ENCODE data around the gene ZBTB16.

ZBTB16 gene

GRCh38 chr11:114098927-114099326 is 39.4 kb downstream of the ZBTB16 start:
- no peak for DNase-seq (ENCODE audit: low spot score)
- no peak for TF ChIP-seq CTCF (IDR thresholded peaks at IDR 0.05; ENCODE audit: extremely low read depth, missing control alignments)

DNA sequence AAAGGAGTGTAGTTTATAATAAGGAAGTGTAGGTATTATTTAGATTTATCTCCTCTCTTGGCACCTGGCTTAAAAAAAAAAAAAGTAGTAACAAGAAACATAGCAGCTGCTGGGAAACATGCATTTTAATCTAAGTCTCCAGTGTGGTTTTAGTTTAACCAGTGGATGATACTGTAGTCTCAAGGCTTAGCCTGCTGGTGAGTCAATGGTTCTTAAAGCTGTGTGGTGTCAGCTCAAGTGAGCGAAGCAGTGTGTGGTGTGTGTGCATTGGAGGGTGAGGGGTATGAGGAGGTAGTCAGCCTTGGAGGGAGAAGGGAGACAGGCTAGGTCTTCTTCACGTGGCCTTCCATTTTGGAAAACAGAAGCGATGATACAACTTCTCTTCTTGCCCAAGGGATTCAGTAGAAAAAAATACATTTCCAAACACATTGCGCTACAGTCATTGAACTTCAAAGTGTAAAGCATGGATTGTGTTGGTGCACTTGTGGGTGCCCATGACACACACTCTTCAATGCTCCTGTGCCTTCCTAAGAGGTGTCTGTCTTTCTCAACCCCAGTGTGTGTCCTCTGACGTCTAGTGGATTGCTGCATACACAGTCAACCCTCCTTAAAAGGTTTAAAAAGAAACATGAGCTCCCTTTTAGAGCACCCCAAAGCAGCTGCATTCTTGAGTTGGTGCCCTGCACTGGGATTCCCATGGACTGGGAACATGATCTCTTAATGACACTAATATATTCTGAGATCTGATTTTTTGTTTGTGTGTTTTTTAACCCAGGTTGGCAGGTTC is 40.1 kb downstream of the ZBTB16 start:
- DNase-seq (ENCODE audit: low spot score) = no peak
- no peak for TF ChIP-seq CTCF (IDR thresholded peaks at IDR 0.05; ENCODE audit: extremely low read depth, missing control alignments)

GRCh38 chr11:114102993-114103896 is 43.7 kb downstream of the ZBTB16 start:
- no peak for DNase-seq (ENCODE audit: low spot score)
- no peak for TF ChIP-seq CTCF (IDR thresholded peaks at IDR 0.05; ENCODE audit: extremely low read depth, missing control alignments)

- no peak for TF ChIP-seq CTCF (IDR thresholded peaks at IDR 0.05; ENCODE audit: extremely low read depth, missing control alignments)
- no peak for DNase-seq (ENCODE audit: low spot score)
Observed at GRCh38 chr11:114105611-114106010, 46.1 kb downstream of the ZBTB16 start.

- DNase-seq (ENCODE audit: low spot score) = no peak
- TF ChIP-seq CTCF (IDR thresholded peaks at IDR 0.05; ENCODE audit: extremely low read depth, missing control alignments) = no peak
Observed at GRCh38 chr11:114106047-114106446, 46.5 kb downstream of the ZBTB16 start.

DNA sequence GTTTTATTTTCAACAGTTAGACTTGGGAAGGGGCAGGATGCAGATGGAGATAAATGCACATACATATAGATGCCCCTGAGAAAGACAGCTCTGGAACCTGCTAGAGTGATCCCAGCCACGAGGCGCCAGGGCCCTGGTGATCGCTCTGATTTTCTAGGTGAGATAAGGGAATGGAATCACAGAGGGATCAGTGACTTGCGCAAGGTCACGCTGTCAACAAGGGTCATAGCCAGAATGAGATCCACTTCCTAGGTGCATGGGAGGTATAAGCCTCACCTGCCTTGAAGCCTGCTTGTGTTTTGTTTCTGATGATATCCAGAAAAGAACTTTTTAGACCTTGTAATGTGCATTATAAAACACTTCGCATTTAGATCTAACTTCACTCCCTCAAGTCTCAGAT is 47.5 kb downstream of the ZBTB16 start:
- no peak for TF ChIP-seq CTCF (IDR thresholded peaks at IDR 0.05; ENCODE audit: extremely low read depth, missing control alignments)
- DNase-seq (ENCODE audit: low spot score) = no peak
